ENCODE measurements around the gene DLGAP1.

DNA sequence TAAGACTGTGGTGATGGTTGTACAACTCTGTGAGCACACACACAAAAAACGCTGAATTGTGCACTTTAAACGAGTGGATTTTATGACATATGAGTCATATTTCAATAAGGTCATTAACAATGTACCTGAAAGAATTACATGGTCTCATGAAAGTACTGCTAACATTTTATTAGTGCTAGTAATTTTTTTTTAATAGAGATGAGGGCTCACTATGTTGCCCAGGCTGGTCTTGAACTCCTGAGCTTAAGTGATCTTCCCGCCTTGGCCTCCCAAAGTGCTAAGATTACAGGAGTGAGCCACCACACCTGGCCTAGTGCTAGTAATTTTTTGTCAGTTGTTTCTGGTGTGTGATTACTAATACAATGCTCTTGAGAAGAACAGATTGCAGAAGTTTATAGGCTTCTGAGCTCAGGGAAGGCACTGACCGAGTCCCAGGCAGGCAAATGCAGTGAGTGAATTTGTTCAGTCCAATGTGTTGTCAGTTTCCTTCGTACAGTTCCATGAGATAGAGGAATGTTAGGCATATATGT is 828.1 kb downstream of the DLGAP1 start:
- no peak for TF ChIP-seq POLR2A (IDR thresholded peaks at IDR 0.05)
- TF ChIP-seq, protein P1, sequence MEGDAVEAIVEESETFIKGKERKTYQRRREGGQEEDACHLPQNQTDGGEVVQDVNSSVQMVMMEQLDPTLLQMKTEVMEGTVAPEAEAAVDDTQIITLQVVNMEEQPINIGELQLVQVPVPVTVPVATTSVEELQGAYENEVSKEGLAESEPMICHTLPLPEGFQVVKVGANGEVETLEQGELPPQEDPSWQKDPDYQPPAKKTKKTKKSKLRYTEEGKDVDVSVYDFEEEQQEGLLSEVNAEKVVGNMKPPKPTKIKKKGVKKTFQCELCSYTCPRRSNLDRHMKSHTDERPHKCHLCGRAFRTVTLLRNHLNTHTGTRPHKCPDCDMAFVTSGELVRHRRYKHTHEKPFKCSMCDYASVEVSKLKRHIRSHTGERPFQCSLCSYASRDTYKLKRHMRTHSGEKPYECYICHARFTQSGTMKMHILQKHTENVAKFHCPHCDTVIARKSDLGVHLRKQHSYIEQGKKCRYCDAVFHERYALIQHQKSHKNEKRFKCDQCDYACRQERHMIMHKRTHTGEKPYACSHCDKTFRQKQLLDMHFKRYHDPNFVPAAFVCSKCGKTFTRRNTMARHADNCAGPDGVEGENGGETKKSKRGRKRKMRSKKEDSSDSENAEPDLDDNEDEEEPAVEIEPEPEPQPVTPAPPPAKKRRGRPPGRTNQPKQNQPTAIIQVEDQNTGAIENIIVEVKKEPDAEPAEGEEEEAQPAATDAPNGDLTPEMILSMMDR (IDR thresholded peaks at IDR 0.05) = no peak

Data from testis (tissue), 2 donors.